Measurements from ENCODE around the gene POU1F1.
A peak's percentile ranks its signal among the peaks of the same experiment; 100 is the strongest.

Gene POU1F1

DNA sequence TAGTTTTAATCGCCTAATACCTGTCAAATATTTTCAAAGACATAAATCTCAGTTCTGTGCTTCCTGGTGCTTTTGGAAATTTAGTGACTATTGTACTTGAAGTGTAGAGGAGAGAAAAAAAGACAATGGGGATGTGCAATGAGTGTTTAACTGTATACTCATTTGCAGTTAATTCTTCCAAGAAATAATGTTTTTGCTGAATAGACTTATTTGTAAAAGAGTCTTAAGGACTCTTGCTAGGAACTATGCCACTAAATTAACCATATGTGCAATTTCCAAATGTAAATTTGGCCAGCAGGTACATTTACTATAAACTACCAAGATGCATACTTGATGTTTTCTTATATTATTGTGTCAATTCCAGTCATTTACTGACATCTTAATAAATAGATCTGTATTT lies 47.3 kb downstream of the POU1F1 start:
- ATAC-seq (replicated peaks) = no peak

DNA sequence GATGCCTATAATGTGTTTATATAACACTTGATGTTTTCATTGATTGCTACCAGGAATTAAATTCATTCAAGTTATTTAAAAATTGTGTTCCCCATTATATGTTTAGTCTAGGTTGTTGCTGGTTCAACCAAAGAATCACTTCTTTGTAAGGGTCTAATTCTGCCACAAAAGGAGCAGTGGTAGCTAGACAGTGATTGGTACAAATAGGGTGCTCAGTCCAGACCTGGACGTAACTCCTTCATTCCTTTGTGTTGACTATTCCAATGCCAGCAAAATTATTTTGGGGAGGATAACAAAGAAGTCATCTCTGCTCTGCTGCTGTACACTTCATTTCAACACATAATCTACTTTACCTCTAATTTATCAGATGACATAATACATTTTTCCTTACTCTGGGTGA lies 48.1 kb downstream of the POU1F1 start:
- Mint-ChIP-seq H3K27me3 (no peaks in the 10 kb centered on the region), H3K4me1 (peaks cover 14 to 36% of the 10 kb centered on the region in 2 donors), H3K4me3 (peak overlapping the region; percentile 94 to 99), H3K9me3 (no peaks in the 10 kb centered on the region), H3K27ac (no peak overlapping the region), H3K36me3 (peaks cover 0 to 9% of the 10 kb centered on the region in 2 donors)
- no peak for DNase-seq
- ATAC-seq (replicated peaks) = no peak

More for the DNA sequence above, 47.3 kb downstream of the POU1F1 start:
- Mint-ChIP-seq H3K4me1 (peaks cover 16 to 37% of the 10 kb centered on the region in 2 donors), H3K27me3 (no peaks in the 10 kb centered on the region), H3K4me3 (no peak overlapping the region), H3K36me3 (peaks cover 0 to 9% of the 10 kb centered on the region in 2 donors), H3K27ac (no peak overlapping the region), H3K9me3 (no peaks in the 10 kb centered on the region)
- DNase-seq = no peak

DNA sequence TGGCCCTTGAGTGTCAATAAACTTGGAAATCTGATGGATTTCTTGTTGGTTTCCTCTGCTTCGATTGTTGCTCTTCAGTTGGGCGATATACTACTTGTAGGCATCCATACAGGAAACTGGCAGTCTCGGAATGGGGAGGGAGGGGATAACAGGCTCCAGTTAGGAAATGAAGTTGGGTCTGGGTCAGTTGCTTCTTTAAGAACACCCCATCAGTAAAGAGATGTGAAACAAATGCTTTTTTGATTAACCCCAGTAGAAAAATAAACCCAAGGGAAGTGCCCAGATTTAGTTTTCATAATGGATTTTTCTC lies 48.6 kb downstream of the POU1F1 start:
- H3K4me1 Mint-ChIP-seq = peaks cover 14 to 30% of the 10 kb centered on the region in 2 donors
- DNase-seq = no peak
- H3K36me3 Mint-ChIP-seq = peaks cover 0 to 12% of the 10 kb centered on the region in 2 donors
- peak overlapping the region; percentile 94 to 99 for H3K4me3 Mint-ChIP-seq
- peak overlapping the region; percentile 100 for H3K27ac Mint-ChIP-seq
- ATAC-seq (replicated peaks) = no peak
- H3K9me3 Mint-ChIP-seq = peaks cover 3% of the 10 kb centered on the region in 2 donors
- H3K27me3 Mint-ChIP-seq = peaks cover 3 to 4% of the 10 kb centered on the region in 2 donors

DNA sequence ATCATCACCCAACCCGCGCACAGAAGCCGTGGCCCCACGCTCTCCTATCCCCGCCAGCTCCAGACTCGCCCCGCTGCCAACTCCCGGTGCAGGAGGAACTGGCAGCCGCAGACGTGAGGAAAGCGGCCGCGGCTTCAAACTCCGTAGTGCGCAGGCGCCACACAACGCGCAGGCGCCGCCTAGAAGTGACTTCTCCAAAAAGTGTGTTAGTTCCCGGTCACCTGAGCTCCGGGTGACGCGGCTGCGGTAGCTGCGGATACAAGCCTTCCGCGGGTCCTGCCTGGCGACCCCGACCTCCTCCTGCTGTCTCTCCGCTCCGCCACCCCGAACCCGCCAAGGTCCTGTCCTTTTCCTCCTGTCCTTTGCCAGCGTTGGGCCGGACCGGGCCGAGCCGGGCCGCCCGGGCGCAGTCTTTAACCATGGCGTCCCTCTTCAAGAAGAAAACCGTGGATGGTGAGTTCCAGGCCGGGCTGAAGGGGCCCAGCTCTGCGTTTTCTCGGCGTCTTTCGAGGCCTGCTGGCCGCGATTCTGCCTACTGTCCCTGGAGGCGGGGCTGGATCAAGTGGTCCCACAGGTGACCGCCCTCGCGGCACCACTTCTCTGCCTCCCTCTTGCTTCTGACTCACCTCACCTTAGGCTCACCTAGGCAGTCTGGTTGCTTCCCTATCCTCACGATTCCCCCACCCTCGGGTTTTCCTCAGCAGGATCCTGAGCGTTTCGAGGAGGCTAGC lies 49.1 kb downstream of the POU1F1 start, which contains the start of gene CHMP2B:
Gene CHMP2B (plus strand): TSS at position 206 of the 731 bp plus-strand sequence. CDS start 214 bp downstream, at position 420.
- H3K9me3 Mint-ChIP-seq = peaks cover 4% of the 10 kb centered on the region in 2 donors
- peak; percentile 95 to 97 for ATAC-seq (replicated peaks)
- peak within 1 kb of the TSS; percentile 100 for H3K27ac Mint-ChIP-seq
- DNase-seq = peak; percentile 88
- H3K4me3 Mint-ChIP-seq = peak within 1 kb of the TSS; percentile 94 to 99
- peaks cover 14 to 30% of the 10 kb centered on the region in 2 donors for H3K4me1 Mint-ChIP-seq
- peaks cover 5 to 9% of the 10 kb centered on the region in 2 donors for H3K27me3 Mint-ChIP-seq
- H3K36me3 Mint-ChIP-seq = peaks cover 0 to 12% of the 10 kb centered on the region in 2 donors

DNA sequence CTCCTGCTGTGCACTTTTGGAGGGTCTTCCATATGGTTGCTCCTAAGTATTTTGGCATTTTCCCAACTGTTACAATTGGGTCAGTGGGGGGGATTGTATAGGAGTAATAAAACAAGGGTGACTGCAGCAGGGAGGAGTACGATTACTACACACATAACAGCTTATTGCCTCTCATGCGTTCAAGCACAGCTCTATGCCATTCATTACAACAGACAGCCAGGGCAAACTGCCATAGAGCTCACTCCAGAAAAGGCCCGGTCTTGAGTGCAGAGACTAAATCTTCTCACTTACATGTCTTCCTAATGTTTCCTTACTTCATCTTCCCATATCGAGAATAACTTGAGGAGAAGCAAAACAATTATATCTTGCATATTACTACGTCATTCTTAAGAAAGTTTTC lies 50.7 kb downstream of the POU1F1 start:
- Mint-ChIP-seq H3K27me3 (peaks cover 5 to 20% of the 10 kb centered on the region in 2 donors), H3K36me3 (peaks cover 0 to 4% of the 10 kb centered on the region in 2 donors), H3K4me3 (no peak overlapping the region), H3K27ac (no peak overlapping the region), H3K4me1 (peaks cover 7 to 19% of the 10 kb centered on the region in 2 donors), H3K9me3 (peaks cover 4% of the 10 kb centered on the region in 2 donors)
- ATAC-seq (replicated peaks) (no peak), DNase-seq (no peak)

DNA sequence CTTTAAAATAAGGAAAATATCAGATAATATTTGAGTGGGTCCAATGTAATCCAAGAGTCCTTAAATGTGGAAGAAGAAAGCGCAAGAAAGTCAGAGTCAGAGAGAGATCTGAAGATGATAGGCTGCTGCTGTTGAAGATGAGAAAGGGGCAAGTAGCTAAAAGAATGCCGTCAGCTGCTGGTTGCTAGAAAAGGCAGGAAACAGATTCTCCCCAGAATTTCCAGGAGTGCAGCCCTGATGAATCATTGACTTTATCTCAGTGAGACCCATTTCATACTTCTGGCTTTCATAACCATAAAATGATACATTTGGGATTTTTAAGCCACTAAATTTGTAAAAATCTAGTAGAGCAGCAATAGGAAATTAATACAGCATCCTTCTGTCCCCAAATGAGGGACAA lies 56.8 kb downstream of the POU1F1 start:
- Mint-ChIP-seq H3K9me3 (peaks cover 6 to 7% of the 10 kb centered on the region in 2 donors), H3K27ac (no peak overlapping the region), H3K27me3 (peaks cover 29 to 33% of the 10 kb centered on the region in 2 donors), H3K4me3 (no peak overlapping the region), H3K36me3 (peaks cover 0 to 4% of the 10 kb centered on the region in 2 donors), H3K4me1 (no peaks in the 10 kb centered on the region)
- DNase-seq (no peak), ATAC-seq (replicated peaks) (no peak)

DNA sequence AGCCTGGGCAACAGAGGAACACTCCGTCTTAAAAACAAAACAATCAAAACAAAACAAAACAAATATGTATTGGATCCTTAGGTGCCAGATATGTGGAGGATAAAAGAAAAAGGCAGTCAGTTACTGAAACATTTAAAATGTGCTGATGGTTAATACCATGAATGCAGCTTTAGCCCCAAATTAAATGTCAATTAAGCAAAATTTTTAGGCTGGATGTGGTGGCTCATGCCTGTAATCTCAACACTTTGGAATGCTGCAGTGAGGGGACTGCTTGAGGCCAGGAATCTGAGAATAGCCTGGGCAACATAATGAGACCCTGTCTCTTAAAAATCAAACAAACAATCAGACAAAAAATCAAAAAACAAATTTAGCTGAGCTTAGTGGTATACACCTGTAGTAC lies 57.8 kb downstream of the POU1F1 start:
- Mint-ChIP-seq H3K36me3 (peaks cover 0 to 4% of the 10 kb centered on the region in 2 donors), H3K9me3 (peaks cover 6 to 7% of the 10 kb centered on the region in 2 donors), H3K27me3 (peaks cover 29 to 33% of the 10 kb centered on the region in 2 donors), H3K27ac (no peak overlapping the region), H3K4me3 (no peak overlapping the region), H3K4me1 (no peaks in the 10 kb centered on the region)
- DNase-seq = no peak
- no peak for ATAC-seq (replicated peaks)
